ENCODE data around the gene LIMA1. TPM values are rescaled to one million over a fixed set of nuclear protein-coding genes. Genes with fewer than 3 reads are reported as not detected.
"Not testable (repeated sequence)": the region's sequence is repeated elsewhere in the genome, so short reads cannot be mapped to it uniquely, and the experiment has no call there.

The LIMA1 gene
- total and polyA plus RNA-seq, 2 of the 4 experiments (the other 2 are of a cell fraction) = 126 to 163 TPM

DNA sequence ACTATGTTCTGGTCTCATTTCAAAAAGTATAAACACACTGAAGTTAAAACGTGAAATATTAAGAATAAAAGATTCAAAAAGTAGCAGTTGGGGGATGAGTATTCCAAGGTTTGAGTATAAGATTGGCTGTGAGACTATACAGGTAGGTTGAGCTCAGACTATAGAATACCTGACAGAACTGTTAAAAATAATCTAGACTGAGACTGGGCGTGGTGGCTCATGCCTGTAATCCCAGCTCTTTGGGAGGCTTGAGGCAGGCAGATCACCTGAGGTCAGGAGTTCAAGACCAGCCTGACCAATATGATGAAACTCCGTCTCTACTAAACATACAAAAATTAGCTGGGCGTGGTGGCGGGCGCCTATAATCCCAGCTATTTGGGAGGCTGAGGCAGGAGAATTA, 64.3 kb downstream of the LIMA1 start:
- POLR2A ChIA-PET (ENCODE audit: unreplicated experiment) = not testable (repeated sequence)

More for the DNA sequence above, 64.3 kb downstream of the LIMA1 start:
- H4K8ac ChIP-seq (ENCODE audit: low read depth in 2 of 2, low read length in 2 of 2) = peak overlapping the region in 1 of 2 experiments; percentile 3; a peak in 1 of 4 replicates
- H2BK20ac ChIP-seq (ENCODE audit: low read depth, low read length); H3K56ac ChIP-seq (ENCODE audit: extremely low read depth, insufficient read depth, low read length); H2BK120ac ChIP-seq (ENCODE audit: low read depth, low read length); H4K91ac ChIP-seq (ENCODE audit: insufficient read depth, low read depth, low read length); intact Hi-C loops (cut with micrococcal nuclease); H2BK15ac ChIP-seq (ENCODE audit: low read depth, low read length); H2AK5ac ChIP-seq (ENCODE audit: low read depth, low read length); H4K5ac ChIP-seq (ENCODE audit: low read depth, low read length); ATAC-seq (ENCODE audit: low read depth); H3K23ac ChIP-seq (ENCODE audit: low read depth, low read length); H3K9me3 ChIP-seq (ENCODE audit: control insufficient read depth, insufficient read depth, low read length); H3K14ac ChIP-seq (replicated peaks; ENCODE audit: low read depth, low read length); BruUV-seq (replicated peaks); H3K27me3 ChIP-seq (ENCODE audit: control insufficient read depth, insufficient read depth, low read length); H3K18ac ChIP-seq (ENCODE audit: low read depth, low read length); H3K27ac ChIP-seq (ENCODE audit: insufficient read depth, low read length); H2AK9ac ChIP-seq (replicated peaks; ENCODE audit: low read depth, low read length, poor library complexity); H3K9ac ChIP-seq (ENCODE audit: low read depth, low read length); H3K9me1 ChIP-seq (ENCODE audit: insufficient read depth, low read length); DNase-seq; in situ Hi-C loops (cut with MboI; ENCODE audit: low sequenced_read_pairs); H2AFZ ChIP-seq (replicated peaks; ENCODE audit: low read length, poor library complexity); H2BK5ac ChIP-seq (ENCODE audit: low read depth, low read length, poor library complexity, severe bottlenecking); dilution Hi-C loops (cut with HindIII; ENCODE audit: low sequenced_read_pairs, unreplicated experiment); H3K4me3 ChIP-seq (ENCODE audit: insufficient read depth, low read depth, low read length): not testable (repeated sequence)
- H3K4me1 ChIP-seq (ENCODE audit: control insufficient read depth, insufficient read depth, low read length) = peaks cover 12% of the 10 kb centered on the region
- peak overlapping the region; percentile 9; the same call in 1 of the 2 replicates for H3K4ac ChIP-seq (ENCODE audit: low read depth, low read length)
- H3K4me2 ChIP-seq (ENCODE audit: low read depth, low read length) = peak overlapping the region; percentile 27
- no CpG with 5 or more reads among the region's 6 CpGs for WGBS, 2 experiments (ENCODE audit: extremely low coverage in 2 of 2, insufficient read length in 1 of 2)
- H4K20me1 ChIP-seq (ENCODE audit: insufficient read depth, low read length) = peaks cover 33% of the 10 kb centered on the region
- CTCF ChIA-PET = interaction anchor here (0.6 kb wide), 1 partner anchor 29 kb away, joined by 5 read pairs; no protein-coding TSS in a partner anchor
- peaks cover 20% of the 10 kb centered on the region for H3K36me3 ChIP-seq (ENCODE audit: control insufficient read depth, insufficient read depth, low read length)
- peaks cover 0 to 30% of the 10 kb centered on the region in 2 experiments; a peak in 2 of 4 replicates for H3K79me1 ChIP-seq (ENCODE audit: low read depth in 1 of 2, low read length in 2 of 2)

All from IMR-90 (cell line).